Coronary artery (tissue), 2 donors: ENCODE data around the gene ELP2.
"Not testable (repeated sequence)": the region's sequence is repeated elsewhere in the genome, so short reads cannot be mapped to it uniquely, and the experiment has no call there.

Source experiments
- DNase-seq: peaks from one replicate; pipeline ENCODE4 v3.0.0-alpha.2; 2017; ENCODE audit warnings: low spot score
- H3K27ac ChIP-seq, 2 donors: fragments of 200-600 bp; sonication (generic); one replicate each; pipeline ENCODE4 v1.5.1; 2016 to 2019
- H3K4me3 ChIP-seq: fragments of 200-600 bp; sonication (generic); 2 replicates; pipeline ENCODE4 v1.5.1; 2016; ENCODE audit warnings: mild to moderate bottlenecking, moderate library complexity
- TF ChIP-seq, protein P1 (sequence below): fragments of 200-600 bp; sonication (generic); IDR thresholded peaks from one replicate; pipeline ENCODE4 v1.5.1; 2019; ENCODE audit warnings: antibody characterized with exemption

ELP2 gene

DNA sequence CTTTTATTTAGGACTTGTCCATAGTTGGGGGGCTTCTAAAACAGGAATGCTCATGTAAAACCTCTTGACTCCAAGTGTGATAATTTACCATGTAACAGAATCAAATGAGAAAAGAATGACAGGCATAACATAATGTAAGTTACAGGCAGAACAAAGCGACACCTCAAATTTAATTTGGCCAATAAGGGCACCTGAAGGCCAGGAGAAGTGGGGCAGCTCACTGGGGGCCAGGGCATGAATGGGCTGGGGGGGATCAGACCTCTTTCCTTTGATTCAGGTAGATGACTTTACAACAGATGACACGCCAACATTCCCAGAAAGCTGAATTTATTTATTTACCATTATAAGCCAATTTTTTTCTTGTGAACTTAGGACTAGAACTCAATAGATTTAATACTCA lies 72.1 kb downstream of the ELP2 start:
- TF ChIP-seq, protein P1, sequence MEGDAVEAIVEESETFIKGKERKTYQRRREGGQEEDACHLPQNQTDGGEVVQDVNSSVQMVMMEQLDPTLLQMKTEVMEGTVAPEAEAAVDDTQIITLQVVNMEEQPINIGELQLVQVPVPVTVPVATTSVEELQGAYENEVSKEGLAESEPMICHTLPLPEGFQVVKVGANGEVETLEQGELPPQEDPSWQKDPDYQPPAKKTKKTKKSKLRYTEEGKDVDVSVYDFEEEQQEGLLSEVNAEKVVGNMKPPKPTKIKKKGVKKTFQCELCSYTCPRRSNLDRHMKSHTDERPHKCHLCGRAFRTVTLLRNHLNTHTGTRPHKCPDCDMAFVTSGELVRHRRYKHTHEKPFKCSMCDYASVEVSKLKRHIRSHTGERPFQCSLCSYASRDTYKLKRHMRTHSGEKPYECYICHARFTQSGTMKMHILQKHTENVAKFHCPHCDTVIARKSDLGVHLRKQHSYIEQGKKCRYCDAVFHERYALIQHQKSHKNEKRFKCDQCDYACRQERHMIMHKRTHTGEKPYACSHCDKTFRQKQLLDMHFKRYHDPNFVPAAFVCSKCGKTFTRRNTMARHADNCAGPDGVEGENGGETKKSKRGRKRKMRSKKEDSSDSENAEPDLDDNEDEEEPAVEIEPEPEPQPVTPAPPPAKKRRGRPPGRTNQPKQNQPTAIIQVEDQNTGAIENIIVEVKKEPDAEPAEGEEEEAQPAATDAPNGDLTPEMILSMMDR: no peak
- no peak overlapping the region for H3K27ac ChIP-seq
- DNase-seq: no peak

DNA sequence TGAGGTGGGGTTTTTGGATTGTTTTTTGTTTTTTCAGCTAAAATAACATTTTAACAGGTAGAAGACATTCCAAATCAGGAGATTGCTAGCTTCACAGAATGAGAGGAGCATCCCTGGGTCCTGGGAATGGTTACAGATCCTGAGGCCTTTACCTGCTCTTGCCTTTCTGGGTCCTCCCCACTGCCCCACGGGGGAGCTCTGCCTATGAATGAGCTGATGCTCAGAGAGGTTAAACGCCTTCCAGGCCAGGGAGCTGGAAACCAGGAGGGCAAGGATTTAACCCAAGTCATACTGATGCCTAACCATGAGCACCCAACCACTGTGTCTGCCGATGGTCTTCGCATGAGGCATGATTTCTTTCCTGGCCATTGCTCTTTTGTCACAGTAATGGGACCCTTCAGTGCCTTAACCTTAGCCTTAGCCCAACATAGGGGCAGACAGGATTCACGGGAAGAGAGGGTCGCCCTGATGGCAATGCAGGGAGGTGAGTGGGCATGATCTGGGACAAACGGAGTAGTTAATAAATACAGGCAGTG lies 73.7 kb downstream of the ELP2 start:
- TF ChIP-seq, protein P1: no peak
- Histone ChIP-seq H3K27ac (no peak overlapping the region), H3K4me3 (no peak overlapping the region)
- DNase-seq: no peak

More for the DNA sequence above, 72.1 kb downstream of the ELP2 start:
- H3K4me3 ChIP-seq: no peak overlapping the region

DNA sequence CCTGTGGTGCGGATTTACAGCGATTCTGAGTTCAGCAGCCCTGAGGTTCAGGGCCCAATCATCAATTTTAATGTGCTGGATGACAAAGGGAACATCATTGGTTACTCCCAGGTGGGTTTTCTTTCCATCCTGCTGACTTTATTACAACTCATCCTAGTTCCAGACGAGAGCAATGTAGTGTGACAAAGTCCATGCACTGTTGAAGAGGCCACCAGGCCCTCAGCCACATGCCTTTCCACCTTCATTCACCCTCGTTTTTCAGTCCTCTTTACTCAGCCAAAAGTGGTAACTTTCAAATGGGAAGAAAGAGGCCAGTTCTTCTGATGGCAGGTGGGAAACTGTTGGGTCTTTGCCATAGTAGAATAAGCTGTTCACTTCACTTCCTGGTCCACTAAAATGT lies 75.5 kb downstream of the ELP2 start:
- no peak overlapping the region for H3K27ac ChIP-seq
- no peak for DNase-seq

DNA sequence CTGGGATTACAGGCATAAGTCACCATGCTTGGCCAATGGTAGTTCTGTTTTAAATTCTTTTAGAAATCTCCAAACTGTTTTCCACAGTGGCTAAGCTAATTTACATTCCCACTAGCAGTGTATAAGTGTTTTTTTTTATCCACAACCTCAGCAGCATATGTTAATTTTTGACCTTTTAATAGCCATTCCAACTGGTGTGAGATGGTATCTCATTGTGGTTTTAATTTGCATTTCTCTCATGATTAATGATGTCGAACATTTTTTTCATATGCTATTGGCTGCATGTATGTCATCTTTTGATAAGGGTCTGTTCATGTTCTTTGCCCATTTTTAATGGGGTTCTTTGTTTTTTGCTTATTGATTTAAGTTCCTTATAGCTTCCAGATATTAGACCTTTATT lies 77.6 kb downstream of the ELP2 start:
- TF ChIP-seq, protein P1: no peak
- DNase-seq: no peak
- Histone ChIP-seq H3K27ac (no peak overlapping the region), H3K4me3 (no peak overlapping the region)

More for the DNA sequence above, 75.5 kb downstream of the ELP2 start:
- no peak overlapping the region for H3K4me3 ChIP-seq
- TF ChIP-seq, protein P1: no peak

DNA sequence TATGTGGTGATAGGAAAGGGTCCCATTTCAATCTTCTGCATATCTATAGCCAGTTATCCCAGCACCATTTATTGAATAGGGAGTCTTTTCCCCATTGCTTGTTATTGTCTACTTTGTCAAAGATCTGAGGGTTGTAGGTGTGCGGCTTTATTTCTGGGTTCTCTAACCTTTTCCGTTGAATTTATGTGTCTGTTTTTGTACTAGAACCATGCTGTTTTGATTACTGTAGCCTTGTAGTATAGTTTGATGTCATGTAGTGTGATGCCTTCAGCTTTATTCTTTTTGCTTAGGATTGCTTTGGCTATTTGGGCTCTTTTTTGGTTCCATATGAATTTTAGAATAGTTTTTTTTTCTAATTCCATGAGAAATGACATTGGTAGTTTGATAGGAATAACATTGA lies 78.3 kb downstream of the ELP2 start:
- H3K4me3 ChIP-seq, H3K27ac ChIP-seq, DNase-seq: not testable (repeated sequence)

DNA sequence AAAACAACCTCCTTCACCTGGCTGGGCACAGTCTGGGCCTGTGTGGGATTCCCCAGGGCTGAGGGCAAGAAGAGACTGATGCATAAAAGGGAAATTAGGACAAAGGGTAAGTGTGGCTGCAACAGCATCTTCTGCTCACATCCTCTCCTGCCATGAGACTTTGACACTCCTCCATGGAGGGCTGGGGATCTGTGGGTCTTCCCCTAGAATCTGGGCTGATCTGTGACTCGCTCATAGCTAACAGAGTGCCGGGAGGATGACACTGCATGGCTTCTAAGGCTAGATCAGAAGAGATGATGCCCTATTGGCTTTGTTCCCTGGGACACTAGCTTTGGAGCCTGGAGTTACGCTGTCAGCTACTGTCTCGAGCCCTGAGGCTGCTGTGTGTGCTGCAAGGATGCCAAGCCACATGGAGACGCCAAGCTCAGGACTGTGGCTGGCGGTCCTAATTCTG lies 81.9 kb downstream of the ELP2 start:
- no peak overlapping the region for H3K27ac ChIP-seq
- H3K4me3 ChIP-seq: no peak overlapping the region
- DNase-seq: no peak
- TF ChIP-seq, protein P1: no peak

DNA sequence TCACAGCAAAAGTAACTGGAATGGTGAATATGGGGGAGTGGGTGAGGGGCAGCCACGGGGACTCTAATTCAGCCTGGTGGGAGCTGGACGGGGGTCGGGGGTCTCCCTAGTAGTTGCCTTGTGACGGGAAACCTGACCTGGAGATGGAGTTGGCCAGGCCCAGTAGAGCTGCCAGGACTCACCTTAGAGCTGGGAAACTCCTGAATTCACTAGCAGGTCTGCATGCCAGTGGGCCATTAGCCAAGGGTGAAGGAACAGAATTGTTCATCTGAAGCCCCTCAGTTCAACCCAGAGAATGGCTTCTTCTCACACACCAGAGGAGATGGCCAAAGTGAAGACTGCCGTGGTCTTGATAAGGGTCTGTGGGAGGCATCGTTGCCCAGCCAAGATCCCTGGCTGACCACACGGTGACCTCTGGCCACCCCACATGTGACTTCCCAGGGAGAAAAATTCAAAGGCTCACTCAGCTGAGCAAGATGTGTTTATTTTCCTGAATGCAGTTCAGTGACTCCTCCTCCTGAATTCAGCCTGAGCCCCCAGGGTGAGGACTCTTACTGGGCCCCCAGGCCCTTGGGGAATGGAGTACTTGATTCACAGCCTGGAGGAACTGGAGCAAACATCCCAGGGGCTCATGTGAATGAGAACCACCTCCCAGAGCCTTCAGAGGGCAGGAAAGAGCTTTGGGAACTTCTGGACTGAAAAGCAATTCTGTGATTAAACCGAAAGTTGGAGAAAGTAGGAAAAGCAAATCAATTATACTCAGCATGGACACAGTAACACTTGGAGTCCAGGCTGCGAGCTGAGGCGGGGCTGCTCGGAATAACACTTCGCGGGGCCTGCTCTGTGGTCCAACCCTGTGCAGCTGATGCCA lies 82.8 kb downstream of the ELP2 start:
- TF ChIP-seq, protein P1: no peak
- H3K27ac ChIP-seq: no peak overlapping the region
- DNase-seq: no peak
- H3K4me3 ChIP-seq: peak overlapping the region; percentile 36
